Raji (cell line): ENCODE data around the gene KCNIP4.

Experiments used
- POLR2A ChIP-seq: IDR thresholded peaks from 2 replicates; pipeline ENCODE4 v1.6.1; 2011; ENCODE audit warnings: low read depth, low read length, control low read depth; ENCODE audit not compliant: insufficient read depth

KCNIP4 gene

GRCh38 chr4:21948347-21949072 is at the start of gene KCNIP4:
Gene KCNIP4, minus strand, starts transcription at chr4:21948772.
- no peak for TF ChIP-seq POLR2A

GRCh38 chr4:21992330-21992729 is 43.8 kb upstream of the KCNIP4 start:
- no peak for TF ChIP-seq POLR2A

- no peak for TF ChIP-seq POLR2A
Observed at GRCh38 chr4:21991562-21991961, 43.0 kb upstream of the KCNIP4 start.

GRCh38 chr4:21991050-21991449 is 42.5 kb upstream of the KCNIP4 start:
- TF ChIP-seq POLR2A: no peak

GRCh38 chr4:21989351-21989750 is 40.8 kb upstream of the KCNIP4 start:
- TF ChIP-seq POLR2A: no peak

GRCh38 chr4:21986307-21986706 is 37.7 kb upstream of the KCNIP4 start:
- no peak for TF ChIP-seq POLR2A

- TF ChIP-seq POLR2A: no peak
Observed at GRCh38 chr4:21982087-21982486, 33.5 kb upstream of the KCNIP4 start.

GRCh38 chr4:21979196-21979595 is 30.6 kb upstream of the KCNIP4 start:
- no peak for TF ChIP-seq POLR2A

- TF ChIP-seq POLR2A: no peak
Observed at GRCh38 chr4:21976166-21976565, 27.6 kb upstream of the KCNIP4 start.

- no peak for TF ChIP-seq POLR2A
Observed at GRCh38 chr4:21973850-21974249, 25.3 kb upstream of the KCNIP4 start.

- no peak for TF ChIP-seq POLR2A
Observed at GRCh38 chr4:21964762-21965319, 16.3 kb upstream of the KCNIP4 start.

- TF ChIP-seq POLR2A: no peak
Observed at GRCh38 chr4:21962691-21963090, 14.1 kb upstream of the KCNIP4 start.

GRCh38 chr4:21960793-21961192 is 12.2 kb upstream of the KCNIP4 start:
- TF ChIP-seq POLR2A: no peak

- TF ChIP-seq POLR2A: no peak
Observed at GRCh38 chr4:21954916-21955315, 6.3 kb upstream of the KCNIP4 start.

- no peak for TF ChIP-seq POLR2A
Observed at GRCh38 chr4:21953653-21954052, 5.1 kb upstream of the KCNIP4 start.

- TF ChIP-seq POLR2A: no peak
Observed at GRCh38 chr4:21952549-21952948, 4.0 kb upstream of the KCNIP4 start.

- TF ChIP-seq POLR2A: no peak
Observed at GRCh38 chr4:21949073-21949457, 493 bp upstream of the KCNIP4 start.
